H9 (cell line): Measurements from ENCODE around the gene DIP2C. TPM values are rescaled to one million over a fixed set of nuclear protein-coding genes. Genes with fewer than 3 reads are reported as not detected.

Source experiments
- DNase-seq: peaks from one replicate; pipeline ENCODE4 v3.0.0-alpha.2; 2017
- H2AFZ ChIP-seq: one replicate; pipeline ENCODE4 v1.6.1; 2013; ENCODE audit warnings: mild to moderate bottlenecking, low read length, control low read depth, moderate library complexity
- H2AK5ac ChIP-seq: 2 replicates; pipeline ENCODE4 v1.6.1; 2013; ENCODE audit warnings: low read length, control low read depth, mixed read lengths; ENCODE audit not compliant: insufficient read length
- H2BK120ac ChIP-seq: one replicate; pipeline ENCODE4 v1.6.1; 2013; ENCODE audit warnings: low read depth, mild to moderate bottlenecking, low read length, control low read depth, inconsistent platforms; ENCODE audit not compliant: poor library complexity, severe bottlenecking
- H2BK12ac ChIP-seq: 2 replicates; pipeline ENCODE4 v1.6.1; 2013; ENCODE audit warnings: low read length, control low read depth, mixed read lengths, low read depth; ENCODE audit not compliant: insufficient read length
- H2BK15ac ChIP-seq: 2 replicates; pipeline ENCODE4 v1.6.1; 2013; ENCODE audit warnings: low read depth, low read length, control low read depth
- H2BK20ac ChIP-seq: one replicate; pipeline ENCODE4 v1.6.1; 2013; ENCODE audit warnings: low read depth, mild to moderate bottlenecking, low read length, control low read depth, inconsistent platforms; ENCODE audit not compliant: poor library complexity, severe bottlenecking
- H2BK5ac ChIP-seq: 2 replicates; pipeline ENCODE4 v1.6.1; 2013; ENCODE audit warnings: low read length, control low read depth, mixed read lengths; ENCODE audit not compliant: insufficient read length
- H3K14ac ChIP-seq: 2 replicates; pipeline ENCODE4 v1.6.1; 2013; ENCODE audit warnings: low read length, control low read depth; ENCODE audit not compliant: insufficient read depth
- H3K18ac ChIP-seq: 2 replicates; pipeline ENCODE4 v1.6.1; 2013; ENCODE audit warnings: low read depth, mild to moderate bottlenecking, mixed read lengths, low read length, control low read depth; ENCODE audit not compliant: insufficient read length
- H3K23ac ChIP-seq: 2 replicates; pipeline ENCODE4 v1.6.1; 2013; ENCODE audit warnings: low read length, control low read depth, mixed read lengths, low read depth; ENCODE audit not compliant: insufficient read length
- H3K23me2 ChIP-seq: 2 replicates; pipeline ENCODE4 v1.6.1; 2013; ENCODE audit warnings: low read depth, mild to moderate bottlenecking, mixed read lengths, low read length, control low read depth; ENCODE audit not compliant: insufficient read length, poor library complexity, severe bottlenecking
- H3K27ac ChIP-seq: 2 replicates; pipeline ENCODE4 v1.5.1; 2013; ENCODE audit warnings: low read length, control low read depth, mixed read lengths, low read depth; ENCODE audit not compliant: insufficient read length
- H3K27me3 ChIP-seq: 2 replicates; pipeline ENCODE4 v1.6.1; 2013; ENCODE audit warnings: low read length, control low read depth, inconsistent platforms; ENCODE audit not compliant: insufficient read depth
- H3K4ac ChIP-seq: 2 replicates; pipeline ENCODE4 v1.6.1; 2013; ENCODE audit warnings: low read depth, mild to moderate bottlenecking, control low read depth, inconsistent platforms, low read length, moderate library complexity
- H3K4me1 ChIP-seq: 2 replicates; pipeline ENCODE4 v1.6.1; 2013; ENCODE audit warnings: low read length, control low read depth, inconsistent platforms; ENCODE audit not compliant: insufficient read depth
- H3K4me2 ChIP-seq: 2 replicates; pipeline ENCODE4 v1.6.1; 2013; ENCODE audit warnings: low read length, control low read depth, mixed read lengths; ENCODE audit not compliant: insufficient read length, insufficient read depth
- H3K56ac ChIP-seq: 2 replicates; pipeline ENCODE4 v1.6.1; 2013; ENCODE audit warnings: low read depth, mild to moderate bottlenecking, mixed read lengths, low read length, control low read depth; ENCODE audit not compliant: insufficient read length
- H3K79me1 ChIP-seq: 2 replicates; pipeline ENCODE4 v1.6.1; 2013; ENCODE audit warnings: low read depth, mild to moderate bottlenecking, moderate library complexity, low read length, control low read depth, inconsistent platforms; ENCODE audit not compliant: insufficient read depth, poor library complexity, severe bottlenecking
- H3K79me2 ChIP-seq: 2 replicates; pipeline ENCODE4 v1.6.1; 2013; ENCODE audit warnings: low read length, control low read depth, inconsistent platforms; ENCODE audit not compliant: insufficient read depth
- H3K9ac ChIP-seq: 2 replicates; pipeline ENCODE4 v1.6.1; 2013; ENCODE audit warnings: low read length, control low read depth, mixed read lengths; ENCODE audit not compliant: insufficient read length; ENCODE audit errors: extremely low read depth
- H3K9me3 ChIP-seq: one replicate; pipeline ENCODE4 v1.6.1; 2013; ENCODE audit warnings: low read depth, low read length, inconsistent platforms; ENCODE audit not compliant: control insufficient read depth
- H3T11ph ChIP-seq: one replicate; pipeline ENCODE4 v1.6.1; 2013; ENCODE audit warnings: mild to moderate bottlenecking, low read length, control low read depth, inconsistent platforms
- H4K20me1 ChIP-seq: one replicate; pipeline ENCODE4 v1.6.1; 2013; ENCODE audit not compliant: control insufficient read depth, insufficient read length, insufficient read depth
- H4K5ac ChIP-seq: 2 replicates; pipeline ENCODE4 v1.6.1; 2013; ENCODE audit warnings: low read depth, mild to moderate bottlenecking, mixed read lengths, low read length, control low read depth; ENCODE audit not compliant: insufficient read length
- H4K8ac ChIP-seq: replicated peaks from 2 replicates; pipeline ENCODE4 v1.6.1; 2013; ENCODE audit warnings: low read length, control low read depth, mixed read lengths, low read depth; ENCODE audit not compliant: insufficient read length
- H4K91ac ChIP-seq: 2 replicates; pipeline ENCODE4 v1.6.1; 2013; ENCODE audit warnings: low read depth, mild to moderate bottlenecking, moderate library complexity, mixed read lengths, low read length, control low read depth; ENCODE audit not compliant: insufficient read length
- H3K27ac Mint-ChIP-seq, 3 experiments: 2 replicates in 2 of 3; 3 replicates in 1 of 3; pipeline ENCODE4 v1.8.0; 2020 to 2021; ENCODE audit warnings: mixed read lengths in 3 of 3, mild to moderate bottlenecking in 1 of 3, moderate library complexity in 1 of 3
- H3K27me3 Mint-ChIP-seq: 2 replicates; pipeline ENCODE4 v1.8.0; 2021; ENCODE audit warnings: low read depth, mild to moderate bottlenecking, moderate library complexity, mixed read lengths
- H3K36me3 Mint-ChIP-seq, 3 experiments: 2 replicates in 2 of 3; 3 replicates in 1 of 3; pipeline ENCODE4 v1.8.0; 2020 to 2021; ENCODE audit warnings: low read depth in 3 of 3, mixed read lengths in 3 of 3; ENCODE audit not compliant: insufficient read depth in 1 of 3
- H3K4me1 Mint-ChIP-seq, 2 experiments: 2 replicates each; pipeline ENCODE4 v1.8.0; 2020; ENCODE audit warnings: mixed read lengths in 2 of 2
- H3K4me3 Mint-ChIP-seq, 2 experiments: 2 replicates in 1 of 2; 3 replicates in 1 of 2; pipeline ENCODE4 v1.8.0; 2020 to 2021; ENCODE audit warnings: mild to moderate bottlenecking in 2 of 2, mixed read lengths in 2 of 2, moderate library complexity in 1 of 2
- H3K9me3 Mint-ChIP-seq, 2 experiments: 2 replicates in 1 of 2; 3 replicates in 1 of 2; pipeline ENCODE4 v1.8.0; 2020; ENCODE audit warnings: mild to moderate bottlenecking in 2 of 2, mixed read lengths in 2 of 2, moderate library complexity in 1 of 2
- whole genome bisulfite sequencing: extraction: QIAGEN DNeasy Blood & Tissue Kit; methylation state at CpG from one replicate; pipeline ENCODE4 v1.1.7; 2013; ENCODE audit warnings: missing lambda C conversion rate, low lambda C conversion rate, mixed read lengths; ENCODE audit not compliant: insufficient read length; ENCODE audit errors: extremely low coverage; 5-methylcytosine and 5-hydroxymethylcytosine counted together
- total RNA-seq: library from RNA; stranded (reverse); gene quantifications from 2 replicates; pipeline ENCODE4 v1.2.1, GENCODE V29; 2021
- TF ChIP-seq, protein P1 (sequence below): fragments of 200-600 bp; sonication (generic); conservative IDR thresholded peaks from 3 replicates; pipeline ENCODE4 v1.8.0; 2021; ENCODE audit warnings: antibody characterized with exemption, mild to moderate bottlenecking

The DIP2C gene
- total RNA-seq, 1 experiment from 2014 or later, result 7.9 TPM

GRCh38 chr10:482848-483247 is 206.6 kb downstream of the DIP2C start:
- H3K23me2 ChIP-seq, result no peaks in the 10 kb centered on the region
- Mint-ChIP-seq H3K4me3 (no peak overlapping the region), H3K27me3 (peaks cover 1% of the 10 kb centered on the region), H3K36me3 (peaks cover 4 to 14% (median 7%) of the 10 kb centered on the region in 3 experiments), H3K9me3 (peaks cover 5 to 7% of the 10 kb centered on the region in 2 experiments), H3K27ac (no peak overlapping the region), H3K4me1 (peaks cover 19 to 21% of the 10 kb centered on the region in 2 experiments)
- H2BK120ac ChIP-seq, result no peak overlapping the region
- H3K27me3 ChIP-seq, result no peaks in the 10 kb centered on the region
- no peak overlapping the region for H2BK15ac ChIP-seq
- H3K18ac ChIP-seq, result no peak overlapping the region
- no peak overlapping the region for H3K4me2 ChIP-seq
- DNase-seq, result no peak
- H4K8ac ChIP-seq, result no peak overlapping the region
- H3K4me1 ChIP-seq, result peaks cover 2% of the 10 kb centered on the region; the same call in 1 of the 2 replicates
- no peak overlapping the region for H3T11ph ChIP-seq
- H3K79me1 ChIP-seq, result no peaks in the 10 kb centered on the region
- H3K79me2 ChIP-seq, result no peaks in the 10 kb centered on the region
- H3K9ac ChIP-seq, result no peak overlapping the region
- no peak overlapping the region for H3K4ac ChIP-seq
- H2BK20ac ChIP-seq, result no peak overlapping the region
- H3K14ac ChIP-seq, result no peak overlapping the region
- no peak overlapping the region for H4K91ac ChIP-seq
- no peak overlapping the region for H3K23ac ChIP-seq
- no peaks in the 10 kb centered on the region for H4K20me1 ChIP-seq
- no peak overlapping the region for H2BK12ac ChIP-seq
- H3K56ac ChIP-seq, result no peak overlapping the region
- H2AFZ ChIP-seq, result no peak overlapping the region
- no peak overlapping the region for H3K27ac ChIP-seq
- no peaks in the 10 kb centered on the region for H3K9me3 ChIP-seq
- no peak overlapping the region for H2AK5ac ChIP-seq
- H4K5ac ChIP-seq, result no peak overlapping the region
- H2BK5ac ChIP-seq, result no peak overlapping the region
- TF ChIP-seq, protein P1, sequence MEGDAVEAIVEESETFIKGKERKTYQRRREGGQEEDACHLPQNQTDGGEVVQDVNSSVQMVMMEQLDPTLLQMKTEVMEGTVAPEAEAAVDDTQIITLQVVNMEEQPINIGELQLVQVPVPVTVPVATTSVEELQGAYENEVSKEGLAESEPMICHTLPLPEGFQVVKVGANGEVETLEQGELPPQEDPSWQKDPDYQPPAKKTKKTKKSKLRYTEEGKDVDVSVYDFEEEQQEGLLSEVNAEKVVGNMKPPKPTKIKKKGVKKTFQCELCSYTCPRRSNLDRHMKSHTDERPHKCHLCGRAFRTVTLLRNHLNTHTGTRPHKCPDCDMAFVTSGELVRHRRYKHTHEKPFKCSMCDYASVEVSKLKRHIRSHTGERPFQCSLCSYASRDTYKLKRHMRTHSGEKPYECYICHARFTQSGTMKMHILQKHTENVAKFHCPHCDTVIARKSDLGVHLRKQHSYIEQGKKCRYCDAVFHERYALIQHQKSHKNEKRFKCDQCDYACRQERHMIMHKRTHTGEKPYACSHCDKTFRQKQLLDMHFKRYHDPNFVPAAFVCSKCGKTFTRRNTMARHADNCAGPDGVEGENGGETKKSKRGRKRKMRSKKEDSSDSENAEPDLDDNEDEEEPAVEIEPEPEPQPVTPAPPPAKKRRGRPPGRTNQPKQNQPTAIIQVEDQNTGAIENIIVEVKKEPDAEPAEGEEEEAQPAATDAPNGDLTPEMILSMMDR, result no peak
- no CpG with 5 or more reads among the region's 10 CpGs for WGBS
